ENCODE data around the gene LCLAT1. TPM values are rescaled to one million over a fixed set of nuclear protein-coding genes. Genes with fewer than 3 reads are reported as not detected.

The LCLAT1 gene
- total RNA-seq, 1 donor from 2014 or later: 16.0 TPM

DNA sequence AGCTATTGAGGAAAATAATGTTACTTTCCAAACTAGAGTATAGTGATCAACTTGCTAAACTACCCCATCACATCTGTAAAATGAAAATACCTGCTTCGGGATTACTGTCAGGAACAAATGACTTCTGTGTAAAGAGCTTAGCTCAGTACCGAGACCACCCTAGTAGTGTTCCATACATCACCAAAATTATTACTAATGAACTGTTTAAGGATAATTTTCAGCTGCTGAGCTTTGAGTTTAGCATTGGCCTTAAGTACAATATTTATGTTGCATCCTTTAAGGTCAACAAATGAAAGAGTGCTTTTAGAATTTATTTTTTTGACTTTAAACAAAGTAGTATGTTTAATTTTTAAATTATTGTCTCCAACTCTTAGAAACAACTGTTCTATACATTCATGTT is 144.1 kb downstream of the LCLAT1 start:
- peaks cover 1% of the 10 kb centered on the region for H3K9me3 Mint-ChIP-seq (ENCODE audit: unreplicated experiment)
- H3K27me3 Mint-ChIP-seq (ENCODE audit: unreplicated experiment): no peaks in the 10 kb centered on the region
- no peaks in the 10 kb centered on the region for H3K4me1 Mint-ChIP-seq (ENCODE audit: low read depth, unreplicated experiment)
- DNase-seq: no peak
- H3K27ac Mint-ChIP-seq (ENCODE audit: unreplicated experiment): no peak overlapping the region
- TF ChIP-seq, protein P1, sequence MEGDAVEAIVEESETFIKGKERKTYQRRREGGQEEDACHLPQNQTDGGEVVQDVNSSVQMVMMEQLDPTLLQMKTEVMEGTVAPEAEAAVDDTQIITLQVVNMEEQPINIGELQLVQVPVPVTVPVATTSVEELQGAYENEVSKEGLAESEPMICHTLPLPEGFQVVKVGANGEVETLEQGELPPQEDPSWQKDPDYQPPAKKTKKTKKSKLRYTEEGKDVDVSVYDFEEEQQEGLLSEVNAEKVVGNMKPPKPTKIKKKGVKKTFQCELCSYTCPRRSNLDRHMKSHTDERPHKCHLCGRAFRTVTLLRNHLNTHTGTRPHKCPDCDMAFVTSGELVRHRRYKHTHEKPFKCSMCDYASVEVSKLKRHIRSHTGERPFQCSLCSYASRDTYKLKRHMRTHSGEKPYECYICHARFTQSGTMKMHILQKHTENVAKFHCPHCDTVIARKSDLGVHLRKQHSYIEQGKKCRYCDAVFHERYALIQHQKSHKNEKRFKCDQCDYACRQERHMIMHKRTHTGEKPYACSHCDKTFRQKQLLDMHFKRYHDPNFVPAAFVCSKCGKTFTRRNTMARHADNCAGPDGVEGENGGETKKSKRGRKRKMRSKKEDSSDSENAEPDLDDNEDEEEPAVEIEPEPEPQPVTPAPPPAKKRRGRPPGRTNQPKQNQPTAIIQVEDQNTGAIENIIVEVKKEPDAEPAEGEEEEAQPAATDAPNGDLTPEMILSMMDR (IDR thresholded peaks at IDR 0.05; ENCODE audit: partially characterized antibody, unreplicated experiment): no peak
- no peaks in the 10 kb centered on the region for H3K36me3 Mint-ChIP-seq (ENCODE audit: unreplicated experiment)
- H3K4me3 Mint-ChIP-seq (ENCODE audit: unreplicated experiment): no peak overlapping the region

GRCh38 chr2:30601375-30601774 is 154.3 kb downstream of the LCLAT1 start:
- H3K4me3 Mint-ChIP-seq (ENCODE audit: unreplicated experiment): no peak overlapping the region
- TF ChIP-seq, protein P1 (IDR thresholded peaks at IDR 0.05; ENCODE audit: partially characterized antibody, unreplicated experiment): no peak
- no peaks in the 10 kb centered on the region for H3K27me3 Mint-ChIP-seq (ENCODE audit: unreplicated experiment)
- peaks cover 4% of the 10 kb centered on the region for H3K9me3 Mint-ChIP-seq (ENCODE audit: unreplicated experiment)
- H3K36me3 Mint-ChIP-seq (ENCODE audit: unreplicated experiment): no peaks in the 10 kb centered on the region
- DNase-seq: no peak
- H3K4me1 Mint-ChIP-seq (ENCODE audit: low read depth, unreplicated experiment): peaks cover 7% of the 10 kb centered on the region
- no peak overlapping the region for H3K27ac Mint-ChIP-seq (ENCODE audit: unreplicated experiment)

GRCh38 chr2:30605197-30605596 is 158.2 kb downstream of the LCLAT1 start:
- TF ChIP-seq, protein P1 (IDR thresholded peaks at IDR 0.05; ENCODE audit: partially characterized antibody, unreplicated experiment): no peak
- H3K36me3 Mint-ChIP-seq (ENCODE audit: unreplicated experiment): no peaks in the 10 kb centered on the region
- no peaks in the 10 kb centered on the region for H3K27me3 Mint-ChIP-seq (ENCODE audit: unreplicated experiment)
- peaks cover 7% of the 10 kb centered on the region for H3K4me1 Mint-ChIP-seq (ENCODE audit: low read depth, unreplicated experiment)
- no peak overlapping the region for H3K4me3 Mint-ChIP-seq (ENCODE audit: unreplicated experiment)
- no peak for DNase-seq
- peaks cover 2% of the 10 kb centered on the region for H3K9me3 Mint-ChIP-seq (ENCODE audit: unreplicated experiment)
- no peak overlapping the region for H3K27ac Mint-ChIP-seq (ENCODE audit: unreplicated experiment)

GRCh38 chr2:30608643-30609042 is 161.6 kb downstream of the LCLAT1 start:
- Mint-ChIP-seq H3K4me1 (ENCODE audit: low read depth, unreplicated experiment) (peaks cover 15% of the 10 kb centered on the region), H3K36me3 (ENCODE audit: unreplicated experiment) (no peaks in the 10 kb centered on the region), H3K27me3 (ENCODE audit: unreplicated experiment) (no peaks in the 10 kb centered on the region), H3K4me3 (ENCODE audit: unreplicated experiment) (no peak overlapping the region), H3K27ac (ENCODE audit: unreplicated experiment) (no peak overlapping the region), H3K9me3 (ENCODE audit: unreplicated experiment) (peaks cover 4% of the 10 kb centered on the region)
- TF ChIP-seq, protein P1 (IDR thresholded peaks at IDR 0.05; ENCODE audit: partially characterized antibody, unreplicated experiment): no peak
- no peak for DNase-seq

DNA sequence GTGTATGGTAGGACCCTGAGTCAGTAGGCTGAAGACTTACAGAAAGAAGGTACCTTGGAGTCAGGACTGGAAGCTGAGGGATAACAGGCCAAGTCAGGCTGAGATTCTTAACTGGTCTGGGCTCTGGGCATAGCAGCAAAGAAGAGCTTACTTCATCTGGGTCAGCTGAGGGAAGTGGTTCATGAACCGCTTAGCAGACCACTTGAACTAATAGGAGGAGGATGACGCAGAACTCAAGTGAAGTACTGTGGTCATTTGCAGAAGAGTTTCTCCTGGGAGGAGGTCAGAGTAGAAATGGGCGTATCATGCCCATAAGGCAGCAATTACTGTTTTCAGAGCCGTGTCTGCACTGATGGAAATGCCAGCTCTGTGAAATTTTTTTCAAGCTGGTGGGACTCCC is 164.5 kb downstream of the LCLAT1 start:
- Mint-ChIP-seq H3K27ac (ENCODE audit: unreplicated experiment) (no peak overlapping the region), H3K9me3 (ENCODE audit: unreplicated experiment) (peaks cover 4% of the 10 kb centered on the region), H3K4me1 (ENCODE audit: low read depth, unreplicated experiment) (peaks cover 16% of the 10 kb centered on the region), H3K4me3 (ENCODE audit: unreplicated experiment) (no peak overlapping the region), H3K36me3 (ENCODE audit: unreplicated experiment) (no peaks in the 10 kb centered on the region), H3K27me3 (ENCODE audit: unreplicated experiment) (no peaks in the 10 kb centered on the region)
- TF ChIP-seq, protein P1 (IDR thresholded peaks at IDR 0.05; ENCODE audit: partially characterized antibody, unreplicated experiment): no peak
- DNase-seq: no peak
